Adrenal gland (tissue), 5 donors: ENCODE measurements around the gene RALGPS1.

Source experiments
- POLR2A ChIP-seq, 2 donors: fragments of 450-650 bp; IDR thresholded peaks; one replicate each; pipeline ENCODE4 v1.6.1; 2017; ENCODE audit warnings: antibody characterized with exemption in 2 of 2, mild to moderate bottlenecking in 2 of 2, moderate library complexity in 1 of 2
- TF ChIP-seq, protein P1 (sequence below), 6 experiments: fragments of 450-650 bp in 4 of 6; fragments of 200-600 bp in 2 of 6; sonication (generic) in 1 of 6; IDR thresholded peaks; 1 replicate in 5 of 6; 2 replicates in 1 of 6; pipeline versions ENCODE4 v1.5.1 to v1.8.0; 2016 to 2021; ENCODE audit warnings: antibody characterized with exemption in 6 of 6, mild to moderate bottlenecking in 2 of 6, moderate library complexity in 1 of 6
- donor health status: DM: no; HTN: no; CAD: no.

DNA sequence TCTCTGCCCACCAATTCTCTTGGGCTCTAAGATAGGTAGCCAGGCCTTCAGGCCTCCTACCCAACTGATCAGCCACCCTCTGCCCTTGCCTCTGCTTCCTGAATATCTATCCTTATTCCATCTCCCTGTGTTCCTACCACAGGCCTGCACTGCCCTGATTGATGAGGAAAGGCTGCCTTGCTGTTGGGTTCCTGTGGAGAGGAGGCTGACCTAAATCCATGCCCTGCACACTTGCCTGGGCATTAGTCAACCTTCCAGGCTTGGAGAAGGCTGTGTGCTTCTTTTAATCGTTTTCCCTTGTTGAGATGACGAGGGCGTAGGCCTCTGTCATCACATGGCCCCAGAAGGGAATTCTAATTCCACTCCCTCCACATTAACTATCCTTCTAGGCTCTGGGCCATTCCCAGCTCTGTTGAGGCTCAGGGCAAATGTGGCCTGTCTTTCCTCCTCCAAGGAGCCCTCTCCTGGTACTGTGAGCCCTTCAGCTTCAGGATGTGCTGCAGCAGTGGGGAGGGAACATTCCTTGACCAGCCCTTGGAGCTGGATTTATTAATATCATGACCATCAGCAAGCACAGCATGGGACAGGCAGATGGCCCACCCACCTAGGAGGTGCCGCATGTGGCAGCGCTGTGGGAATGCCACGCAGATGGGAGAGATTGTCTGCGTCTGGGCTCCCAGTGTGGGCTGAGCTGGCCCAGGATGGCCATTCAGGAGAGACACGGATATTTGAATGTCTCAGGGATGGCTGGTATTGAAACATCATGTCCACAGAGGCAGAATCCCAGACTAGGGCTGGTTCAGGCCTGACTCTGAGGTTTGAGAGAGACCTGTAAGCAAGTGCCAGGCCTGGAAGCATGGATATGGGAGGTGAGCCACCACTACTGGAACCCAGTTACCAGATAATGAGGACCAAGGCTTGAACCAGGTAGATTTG lies 166.9 kb downstream of the RALGPS1 start:
- TF ChIP-seq, protein P1, sequence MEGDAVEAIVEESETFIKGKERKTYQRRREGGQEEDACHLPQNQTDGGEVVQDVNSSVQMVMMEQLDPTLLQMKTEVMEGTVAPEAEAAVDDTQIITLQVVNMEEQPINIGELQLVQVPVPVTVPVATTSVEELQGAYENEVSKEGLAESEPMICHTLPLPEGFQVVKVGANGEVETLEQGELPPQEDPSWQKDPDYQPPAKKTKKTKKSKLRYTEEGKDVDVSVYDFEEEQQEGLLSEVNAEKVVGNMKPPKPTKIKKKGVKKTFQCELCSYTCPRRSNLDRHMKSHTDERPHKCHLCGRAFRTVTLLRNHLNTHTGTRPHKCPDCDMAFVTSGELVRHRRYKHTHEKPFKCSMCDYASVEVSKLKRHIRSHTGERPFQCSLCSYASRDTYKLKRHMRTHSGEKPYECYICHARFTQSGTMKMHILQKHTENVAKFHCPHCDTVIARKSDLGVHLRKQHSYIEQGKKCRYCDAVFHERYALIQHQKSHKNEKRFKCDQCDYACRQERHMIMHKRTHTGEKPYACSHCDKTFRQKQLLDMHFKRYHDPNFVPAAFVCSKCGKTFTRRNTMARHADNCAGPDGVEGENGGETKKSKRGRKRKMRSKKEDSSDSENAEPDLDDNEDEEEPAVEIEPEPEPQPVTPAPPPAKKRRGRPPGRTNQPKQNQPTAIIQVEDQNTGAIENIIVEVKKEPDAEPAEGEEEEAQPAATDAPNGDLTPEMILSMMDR (IDR thresholded peaks at IDR 0.05), result no peak
- no peak for TF ChIP-seq POLR2A (IDR thresholded peaks at IDR 0.05)
